ENCODE results near the gene TBC1D22A.

TBC1D22A gene

DNA sequence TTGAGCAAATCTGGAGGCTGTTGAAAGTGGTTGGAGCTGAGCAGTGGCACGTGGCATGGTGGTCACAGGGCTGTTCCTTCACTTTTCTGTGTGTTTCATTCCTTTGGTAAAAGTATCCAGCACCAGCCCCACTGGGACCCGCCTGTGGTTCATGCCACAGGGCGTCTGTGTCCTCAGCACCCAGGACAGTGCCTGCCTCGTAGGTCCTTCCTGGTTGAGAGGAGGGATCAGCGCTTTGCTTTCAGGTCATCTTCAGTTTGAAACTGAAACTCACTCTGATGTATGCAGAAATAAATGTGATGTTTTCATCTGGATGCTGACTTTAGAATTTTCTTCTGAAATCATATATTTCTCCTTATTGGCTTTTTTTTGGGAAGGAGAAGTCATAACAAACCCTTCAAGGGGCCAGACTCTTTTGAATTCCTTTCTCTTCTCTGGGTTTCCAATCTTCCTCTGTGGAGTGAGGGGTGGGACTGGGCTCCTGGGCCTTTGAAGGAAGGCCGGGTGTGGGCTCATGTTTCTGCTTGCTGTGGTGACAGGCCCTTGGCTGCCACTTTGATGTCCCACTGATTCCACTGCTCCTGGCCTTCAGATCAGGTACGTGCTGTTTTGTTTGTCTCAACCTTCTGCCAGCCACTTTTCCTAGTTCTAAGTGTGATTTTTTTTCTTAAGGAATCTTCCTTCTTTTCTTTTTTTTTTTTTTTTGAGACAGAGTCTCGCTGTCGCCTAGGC is 26.2 kb downstream of the TBC1D22A start:
- Histone ChIP-seq H3K27ac (no peak overlapping the region), H3K4me3 (ENCODE audit: low read depth, low read length) (no peak overlapping the region), H3K27me3 (ENCODE audit: insufficient read depth, low read depth, severe bottlenecking) (no peaks in the 10 kb centered on the region), H3K9me3 (ENCODE audit: severe bottlenecking) (no peaks in the 10 kb centered on the region), H3K36me3 (no peaks in the 10 kb centered on the region)
- DNase-seq = no peak
- TF ChIP-seq CTCF (IDR thresholded peaks at IDR 0.05; ENCODE audit: low read depth, low read length) = no peak

- no peak for DNase-seq
- H3K4me3 ChIP-seq (ENCODE audit: low read depth, low read length) = no peak overlapping the region
- no peaks in the 10 kb centered on the region for H3K9me3 ChIP-seq (ENCODE audit: severe bottlenecking)
- H3K27ac ChIP-seq = no peak overlapping the region
- H3K27me3 ChIP-seq (ENCODE audit: insufficient read depth, low read depth, severe bottlenecking) = no peaks in the 10 kb centered on the region
- TF ChIP-seq CTCF (IDR thresholded peaks at IDR 0.05; ENCODE audit: low read depth, low read length) = no peak
- no peaks in the 10 kb centered on the region for H3K36me3 ChIP-seq
Measured at GRCh38 chr22:46789992-46790391, 27.5 kb downstream of the TBC1D22A start.

- no peaks in the 10 kb centered on the region for H3K27me3 ChIP-seq (ENCODE audit: insufficient read depth, low read depth, severe bottlenecking)
- H3K9me3 ChIP-seq (ENCODE audit: severe bottlenecking) = no peaks in the 10 kb centered on the region
- no peak overlapping the region for H3K4me3 ChIP-seq (ENCODE audit: low read depth, low read length)
- no peaks in the 10 kb centered on the region for H3K36me3 ChIP-seq
- TF ChIP-seq CTCF (IDR thresholded peaks at IDR 0.05; ENCODE audit: low read depth, low read length) = no peak
- DNase-seq = no peak
- no peak overlapping the region for H3K27ac ChIP-seq
Measured at GRCh38 chr22:46791201-46791731, 28.8 kb downstream of the TBC1D22A start.

DNA sequence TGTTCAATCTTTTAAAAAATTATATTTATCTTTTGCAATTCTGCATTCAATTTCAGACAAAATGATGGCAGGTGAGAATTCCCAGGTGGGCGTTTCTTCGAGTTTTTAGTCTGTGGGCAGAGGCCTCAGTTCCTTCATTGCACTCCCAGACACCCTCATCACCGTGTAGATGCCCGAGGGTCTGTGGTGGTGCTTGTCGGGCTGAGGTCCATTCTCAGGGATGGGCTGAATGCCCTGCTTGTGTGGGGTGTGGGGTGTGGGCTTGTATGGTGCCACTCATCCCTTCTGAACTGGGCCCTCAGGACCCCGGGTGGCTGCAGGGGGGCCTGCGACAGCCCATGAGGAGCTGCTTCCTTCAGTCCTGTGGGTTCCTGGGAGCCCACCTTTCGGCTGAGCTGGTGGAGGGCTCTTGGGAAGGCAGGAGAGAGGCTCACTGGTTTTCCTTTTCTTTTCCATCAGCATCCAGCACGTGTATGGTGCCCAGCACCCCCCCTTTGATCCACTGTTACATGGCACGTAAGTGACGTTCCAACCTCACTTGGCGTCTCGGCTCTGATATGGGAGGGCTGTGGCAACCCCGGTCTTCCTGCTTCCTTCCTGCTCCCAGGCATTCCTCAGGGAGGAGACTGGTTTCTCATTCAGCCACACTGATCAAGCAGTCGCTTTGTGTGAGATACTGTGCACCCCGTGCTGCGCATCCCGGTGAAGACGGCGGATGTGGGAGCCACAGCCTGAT is 29.8 kb downstream of the TBC1D22A start:
- H3K27ac ChIP-seq = no peak overlapping the region
- H3K4me3 ChIP-seq (ENCODE audit: low read depth, low read length) = no peak overlapping the region
- no peak for TF ChIP-seq CTCF (IDR thresholded peaks at IDR 0.05; ENCODE audit: low read depth, low read length)
- H3K27me3 ChIP-seq (ENCODE audit: insufficient read depth, low read depth, severe bottlenecking) = no peaks in the 10 kb centered on the region
- H3K9me3 ChIP-seq (ENCODE audit: severe bottlenecking) = no peaks in the 10 kb centered on the region
- DNase-seq = no peak
- no peaks in the 10 kb centered on the region for H3K36me3 ChIP-seq

DNA sequence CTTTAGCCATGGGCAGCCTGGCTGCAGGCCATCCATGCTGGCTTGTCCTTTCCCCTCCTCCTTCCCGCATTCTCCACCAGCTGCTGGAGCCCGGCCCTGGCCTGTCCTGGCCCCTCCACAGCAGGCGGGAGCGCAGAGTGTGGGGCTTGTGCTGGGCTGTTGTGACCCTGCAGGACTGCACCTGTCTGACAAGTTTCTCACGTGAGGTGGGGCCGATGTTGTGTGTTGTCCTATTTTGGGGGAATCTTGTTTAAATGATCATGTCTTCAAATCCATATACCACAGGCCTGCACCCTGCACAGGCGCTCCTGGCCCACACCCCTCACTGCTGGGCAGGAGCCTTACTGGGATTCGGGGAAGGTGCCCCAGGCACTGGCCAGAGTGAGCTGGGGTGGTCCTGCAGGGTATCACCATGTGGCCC is 30.4 kb downstream of the TBC1D22A start:
- no peaks in the 10 kb centered on the region for H3K36me3 ChIP-seq
- no peak overlapping the region for H3K4me3 ChIP-seq (ENCODE audit: low read depth, low read length)
- no peaks in the 10 kb centered on the region for H3K9me3 ChIP-seq (ENCODE audit: severe bottlenecking)
- DNase-seq = no peak
- H3K27ac ChIP-seq = no peak overlapping the region
- H3K27me3 ChIP-seq (ENCODE audit: insufficient read depth, low read depth, severe bottlenecking) = no peaks in the 10 kb centered on the region
- no peak for TF ChIP-seq CTCF (IDR thresholded peaks at IDR 0.05; ENCODE audit: low read depth, low read length)
